HUES64 (cell line): ENCODE measurements around the gene INSL3.
"Not testable (repeated sequence)": the region's sequence is repeated elsewhere in the genome, so short reads cannot be mapped to it uniquely, and the experiment has no call there.

Experiments used
- H3K27ac ChIP-seq: 2 replicates; pipeline ENCODE4 v1.7.0; 2013; ENCODE audit warnings: low read depth, low read length, inconsistent platforms
- H3K27me3 ChIP-seq: 2 replicates; pipeline ENCODE4 v1.6.1; 2013; ENCODE audit warnings: mild to moderate bottlenecking, low read length; ENCODE audit not compliant: insufficient read depth
- H3K36me3 ChIP-seq: 2 replicates; pipeline ENCODE4 v1.6.1; 2013; ENCODE audit warnings: mild to moderate bottlenecking, low read length; ENCODE audit not compliant: insufficient read depth
- H3K4me1 ChIP-seq: 2 replicates; pipeline ENCODE4 v1.6.1; 2013; ENCODE audit warnings: mild to moderate bottlenecking, low read length, moderate library complexity; ENCODE audit not compliant: insufficient read depth
- H3K4me3 ChIP-seq: 2 replicates; pipeline ENCODE4 v1.5.1; 2013; ENCODE audit warnings: mild to moderate bottlenecking, low read length, moderate library complexity
- H3K9ac ChIP-seq: 2 replicates; pipeline ENCODE4 v1.6.1; 2013; ENCODE audit warnings: mild to moderate bottlenecking, low read depth, low read length
- H3K9me3 ChIP-seq: 2 replicates; pipeline ENCODE4 v1.6.1; 2013; ENCODE audit warnings: low read depth, low read length; ENCODE audit not compliant: insufficient read depth
- WGBS: fragments of 150-250, 120-280 bp; methylation state at CpG from one replicate; pipeline ENCODE4 v1.1.7; 2013; ENCODE audit warnings: missing lambda C conversion rate; 5-methylcytosine and 5-hydroxymethylcytosine counted together

INSL3 gene

GRCh38 chr19:17794412-17794730 is 26.9 kb downstream of the INSL3 start:
- no peaks in the 10 kb centered on the region for H3K4me1 ChIP-seq

GRCh38 chr19:17790059-17790780 is 31.1 kb downstream of the INSL3 start:
- H3K4me1 ChIP-seq = no peaks in the 10 kb centered on the region
- 81% methylated on average over 6 of the region's 6 CpGs for WGBS
- no peak overlapping the region for H3K4me3 ChIP-seq
- H3K9ac ChIP-seq = no peak overlapping the region
- no peak overlapping the region for H3K27ac ChIP-seq
- H3K36me3 ChIP-seq = no peaks in the 10 kb centered on the region
- H3K9me3 ChIP-seq = no peaks in the 10 kb centered on the region
- peaks cover 15% of the 10 kb centered on the region for H3K27me3 ChIP-seq

More at GRCh38 chr19:17794412-17794730, 26.9 kb downstream of the INSL3 start:
- no peaks in the 10 kb centered on the region for H3K36me3 ChIP-seq
- H3K27ac ChIP-seq = no peak overlapping the region
- no peak overlapping the region for H3K9ac ChIP-seq
- H3K4me3 ChIP-seq = peak overlapping the region; percentile 65
- peaks cover 23% of the 10 kb centered on the region for H3K27me3 ChIP-seq
- H3K9me3 ChIP-seq = no peaks in the 10 kb centered on the region
- WGBS = 61% methylated on average over 9 of the region's 9 CpGs

- no peak overlapping the region for H3K4me3 ChIP-seq
- peaks cover under 1% of the 10 kb centered on the region; the same call in 1 of the 2 replicates for H3K27me3 ChIP-seq
- no peaks in the 10 kb centered on the region for H3K4me1 ChIP-seq
- no CpG with 5 or more reads among the region's 2 CpGs for WGBS
- H3K9me3 ChIP-seq = no peaks in the 10 kb centered on the region
- no peak overlapping the region for H3K27ac ChIP-seq
- H3K9ac ChIP-seq = no peak overlapping the region
- peaks cover 3% of the 10 kb centered on the region; the same call in 1 of the 2 replicates for H3K36me3 ChIP-seq
Measured at GRCh38 chr19:17788632-17789031, 32.7 kb downstream of the INSL3 start.

- peaks cover 7% of the 10 kb centered on the region; the same call in 1 of the 2 replicates for H3K36me3 ChIP-seq
- no peaks in the 10 kb centered on the region for H3K4me1 ChIP-seq
- WGBS = 95% methylated on average over 14 of the region's 14 CpGs
- H3K27ac ChIP-seq = no peak overlapping the region
- H3K4me3 ChIP-seq = no peak overlapping the region
- no peaks in the 10 kb centered on the region for H3K27me3 ChIP-seq
- no peak overlapping the region for H3K9ac ChIP-seq
- H3K9me3 ChIP-seq = no peaks in the 10 kb centered on the region
Measured at GRCh38 chr19:17787274-17787913, 33.9 kb downstream of the INSL3 start.

GRCh38 chr19:17784201-17785008 is 36.9 kb downstream of the INSL3 start:
- no peaks in the 10 kb centered on the region for H3K27me3 ChIP-seq
- no peak overlapping the region for H3K9ac ChIP-seq
- H3K9me3 ChIP-seq = no peaks in the 10 kb centered on the region
- 65% methylated on average over 32 of the region's 32 CpGs for WGBS
- no peak overlapping the region for H3K4me3 ChIP-seq
- H3K27ac ChIP-seq = no peak overlapping the region
- no peaks in the 10 kb centered on the region for H3K4me1 ChIP-seq
- H3K36me3 ChIP-seq = peaks cover 7% of the 10 kb centered on the region; the same call in 1 of the 2 replicates

- not testable (repeated sequence) for H3K4me1 ChIP-seq, H3K4me3 ChIP-seq, H3K27me3 ChIP-seq, H3K9ac ChIP-seq, H3K27ac ChIP-seq, H3K9me3 ChIP-seq, H3K36me3 ChIP-seq
- WGBS = 90% methylated on average over 5 of the region's 5 CpGs
Measured at GRCh38 chr19:17783721-17784120, 37.6 kb downstream of the INSL3 start.

DNA sequence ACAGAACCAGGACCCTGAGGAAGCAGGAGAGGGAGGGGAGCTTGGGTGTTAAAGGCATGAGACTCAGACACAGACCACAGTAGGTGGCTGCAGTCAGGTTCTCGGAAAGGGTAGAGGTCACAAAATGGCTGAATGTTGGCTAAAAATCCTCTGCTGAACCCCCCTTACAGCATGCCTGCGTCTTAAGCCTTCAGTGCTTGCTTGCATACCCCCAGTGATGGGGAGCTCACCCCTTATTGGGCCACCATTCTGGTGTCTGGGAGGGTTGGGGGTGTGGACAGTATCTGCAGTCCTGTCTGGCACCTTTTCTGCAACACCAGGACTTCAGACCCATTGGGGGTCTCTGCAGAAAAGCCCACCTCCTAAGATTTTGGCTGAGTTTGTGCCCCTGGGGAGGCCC is 40.5 kb downstream of the INSL3 start:
- no peak overlapping the region for H3K4me3 ChIP-seq
- H3K27me3 ChIP-seq = no peaks in the 10 kb centered on the region
- WGBS = 78% methylated on average over 2 of the region's 2 CpGs
- no peaks in the 10 kb centered on the region for H3K4me1 ChIP-seq
- no peak overlapping the region for H3K9ac ChIP-seq
- H3K9me3 ChIP-seq = no peaks in the 10 kb centered on the region
- H3K36me3 ChIP-seq = peaks cover 7% of the 10 kb centered on the region; the same call in 1 of the 2 replicates
- H3K27ac ChIP-seq = no peak overlapping the region

DNA sequence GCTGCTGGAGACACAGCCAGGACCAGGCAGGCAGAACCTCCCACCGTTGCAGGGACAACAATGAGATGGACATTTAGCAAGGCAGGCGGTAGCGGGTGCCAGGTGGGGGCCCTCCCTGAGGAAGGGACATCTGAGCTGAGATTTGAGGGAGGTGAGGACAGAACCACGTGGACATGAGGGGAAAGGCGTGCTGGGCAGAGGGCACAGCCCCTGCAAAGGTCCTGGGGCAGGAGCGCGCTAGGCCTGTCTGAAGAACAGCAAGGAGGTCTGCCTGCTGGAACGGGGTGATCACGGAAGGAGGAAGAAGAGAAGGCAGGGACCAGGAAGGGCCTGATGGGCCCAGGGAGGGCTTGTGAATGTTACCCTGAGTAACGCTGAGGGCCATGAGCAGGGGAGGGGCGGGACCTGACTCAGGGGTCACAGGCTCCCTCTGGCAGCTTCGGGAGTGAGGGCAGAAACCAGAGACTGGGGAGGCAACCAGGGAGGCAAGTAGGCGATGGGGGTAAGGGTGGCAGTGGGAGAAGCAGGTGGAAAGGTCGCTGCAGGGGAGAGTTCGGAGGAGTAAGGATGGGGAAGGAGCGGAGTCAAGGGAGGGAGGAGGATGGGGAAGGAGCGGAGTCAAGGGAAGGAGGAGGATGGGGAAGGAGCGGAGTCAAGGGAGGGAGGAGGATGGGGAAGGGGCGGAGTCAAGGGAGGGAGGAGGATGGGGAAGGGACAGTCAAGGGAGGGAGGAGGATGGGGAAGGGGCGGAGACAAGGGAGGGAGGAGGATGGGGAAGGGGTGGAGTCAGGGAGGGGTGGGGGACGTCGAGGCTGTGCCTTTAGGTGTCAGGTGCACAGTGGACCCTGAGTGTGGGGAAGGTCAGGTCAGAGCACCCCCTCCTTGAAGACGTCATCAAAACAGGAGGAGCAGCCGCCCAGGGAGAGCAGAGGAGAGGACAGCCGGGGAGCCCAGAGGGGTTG is 42.1 kb downstream of the INSL3 start:
- Histone ChIP-seq H3K27me3 (no peaks in the 10 kb centered on the region), H3K36me3 (peaks cover 4% of the 10 kb centered on the region; the same call in 1 of the 2 replicates), H3K4me1 (no peaks in the 10 kb centered on the region), H3K9ac (0 out of 2 replicates have a peak overlapping the region, but pooled peaks have one; percentile 11), H3K4me3 (peak overlapping the region; percentile 72), H3K9me3 (no peaks in the 10 kb centered on the region), H3K27ac (peak overlapping the region; percentile 5; the same call in 1 of the 2 replicates)
- WGBS = 9% methylated on average over 25 of the region's 25 CpGs

DNA sequence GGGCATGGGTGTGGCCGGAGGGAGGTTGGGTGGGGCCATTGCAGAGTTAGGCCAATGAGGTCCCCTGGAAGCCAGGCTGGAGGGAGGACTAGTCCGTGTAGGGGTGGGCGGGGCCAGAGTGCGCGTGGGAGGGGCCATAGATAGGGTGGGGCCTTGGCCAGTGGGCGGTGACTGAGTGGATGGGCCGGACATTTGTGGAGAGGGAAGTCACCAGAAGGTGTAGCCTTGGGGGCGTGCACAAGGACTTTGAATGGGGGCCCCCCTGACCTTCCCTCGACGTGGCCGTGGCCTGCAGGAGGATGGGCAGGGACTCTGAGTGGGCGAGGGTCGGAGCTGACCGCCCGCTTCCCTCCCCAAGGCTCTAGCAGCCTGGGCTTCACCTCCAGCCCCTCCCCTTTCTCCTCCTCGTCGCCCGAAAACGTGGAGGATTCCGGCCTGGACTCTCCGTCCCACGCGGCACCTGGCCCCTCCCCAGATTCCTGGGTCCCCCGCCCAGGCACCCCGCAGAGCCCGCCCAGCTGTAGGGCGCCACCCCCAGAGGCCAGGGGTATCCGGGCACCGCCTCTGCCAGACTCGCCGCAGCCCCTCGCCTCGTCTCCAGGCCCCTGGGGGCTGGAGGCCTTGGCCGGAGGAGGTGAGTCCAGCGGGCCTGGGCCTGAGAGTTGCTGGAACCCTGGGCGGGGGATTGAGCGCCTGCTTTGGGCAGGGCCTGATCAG is 42.9 kb downstream of the INSL3 start:
- H3K9ac ChIP-seq = 0 out of 2 replicates have a peak overlapping the region, but pooled peaks have one; percentile 11
- WGBS = 4% methylated on average over 37 of the region's 37 CpGs
- peak overlapping the region; percentile 5; the same call in 1 of the 2 replicates for H3K27ac ChIP-seq
- peaks cover 4% of the 10 kb centered on the region; the same call in 1 of the 2 replicates for H3K36me3 ChIP-seq
- H3K4me3 ChIP-seq = peak overlapping the region; percentile 72
- no peaks in the 10 kb centered on the region for H3K9me3 ChIP-seq
- no peaks in the 10 kb centered on the region for H3K4me1 ChIP-seq
- no peaks in the 10 kb centered on the region for H3K27me3 ChIP-seq

GRCh38 chr19:17777840-17778239 is 43.5 kb downstream of the INSL3 start:
- WGBS = 80% methylated on average over 10 of the region's 10 CpGs
- not testable (repeated sequence) for H3K36me3 ChIP-seq

More at GRCh38 chr19:17777840-17778239, 43.5 kb downstream of the INSL3 start:
- not testable (repeated sequence) for H3K27ac ChIP-seq, H3K4me1 ChIP-seq, H3K27me3 ChIP-seq, H3K4me3 ChIP-seq, H3K9me3 ChIP-seq, H3K9ac ChIP-seq
